GM10266 (cell line): Measurements from ENCODE around the gene EFCAB14.

Experiments
- DNase-seq: peaks from one replicate; pipeline ENCODE4 v3.0.0; 2012; ENCODE audit errors: extremely low spot score
- TF ChIP-seq, protein P1 (sequence below): IDR thresholded peaks from 2 replicates; pipeline ENCODE4 v1.5.1; 2012; ENCODE audit warnings: mild to moderate bottlenecking, low read depth; ENCODE audit not compliant: control insufficient read depth, insufficient read depth; ENCODE audit errors: missing control alignments

Gene EFCAB14

DNA sequence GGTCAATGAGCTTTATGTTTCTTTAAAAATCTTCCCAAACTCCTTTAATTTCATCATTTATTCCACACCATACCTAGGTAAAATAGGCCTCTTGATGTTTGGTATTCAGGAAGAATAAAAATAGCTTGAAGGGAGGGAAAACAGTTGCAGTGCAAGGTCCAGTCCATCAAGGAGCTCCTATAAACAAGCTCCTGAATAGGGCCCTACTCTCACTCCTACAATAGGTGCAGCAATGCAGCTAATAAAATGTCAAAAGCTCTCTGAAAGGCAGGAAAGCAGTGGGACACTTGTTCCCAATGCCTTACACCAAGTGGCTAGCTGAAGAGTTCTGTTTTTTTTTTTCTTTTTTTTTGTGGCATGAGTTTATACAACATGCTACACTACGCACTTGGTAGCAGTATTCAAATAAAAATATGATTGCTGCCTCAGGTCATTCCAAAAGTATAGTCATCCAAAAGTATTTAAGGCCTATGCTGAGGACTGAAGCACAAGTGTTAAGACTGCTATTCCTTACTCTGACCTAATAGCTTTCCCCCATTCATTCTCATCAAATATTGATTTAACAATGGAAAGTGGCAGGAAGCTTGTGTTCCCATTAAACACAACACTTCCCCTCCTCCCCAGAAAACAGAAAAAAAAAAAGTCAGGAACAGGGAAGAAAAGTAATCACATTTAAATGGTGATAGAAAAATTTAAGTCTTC lies 37.4 kb downstream of the EFCAB14 start:
- no peak for DNase-seq
- TF ChIP-seq, protein P1, sequence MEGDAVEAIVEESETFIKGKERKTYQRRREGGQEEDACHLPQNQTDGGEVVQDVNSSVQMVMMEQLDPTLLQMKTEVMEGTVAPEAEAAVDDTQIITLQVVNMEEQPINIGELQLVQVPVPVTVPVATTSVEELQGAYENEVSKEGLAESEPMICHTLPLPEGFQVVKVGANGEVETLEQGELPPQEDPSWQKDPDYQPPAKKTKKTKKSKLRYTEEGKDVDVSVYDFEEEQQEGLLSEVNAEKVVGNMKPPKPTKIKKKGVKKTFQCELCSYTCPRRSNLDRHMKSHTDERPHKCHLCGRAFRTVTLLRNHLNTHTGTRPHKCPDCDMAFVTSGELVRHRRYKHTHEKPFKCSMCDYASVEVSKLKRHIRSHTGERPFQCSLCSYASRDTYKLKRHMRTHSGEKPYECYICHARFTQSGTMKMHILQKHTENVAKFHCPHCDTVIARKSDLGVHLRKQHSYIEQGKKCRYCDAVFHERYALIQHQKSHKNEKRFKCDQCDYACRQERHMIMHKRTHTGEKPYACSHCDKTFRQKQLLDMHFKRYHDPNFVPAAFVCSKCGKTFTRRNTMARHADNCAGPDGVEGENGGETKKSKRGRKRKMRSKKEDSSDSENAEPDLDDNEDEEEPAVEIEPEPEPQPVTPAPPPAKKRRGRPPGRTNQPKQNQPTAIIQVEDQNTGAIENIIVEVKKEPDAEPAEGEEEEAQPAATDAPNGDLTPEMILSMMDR, result no peak

DNA sequence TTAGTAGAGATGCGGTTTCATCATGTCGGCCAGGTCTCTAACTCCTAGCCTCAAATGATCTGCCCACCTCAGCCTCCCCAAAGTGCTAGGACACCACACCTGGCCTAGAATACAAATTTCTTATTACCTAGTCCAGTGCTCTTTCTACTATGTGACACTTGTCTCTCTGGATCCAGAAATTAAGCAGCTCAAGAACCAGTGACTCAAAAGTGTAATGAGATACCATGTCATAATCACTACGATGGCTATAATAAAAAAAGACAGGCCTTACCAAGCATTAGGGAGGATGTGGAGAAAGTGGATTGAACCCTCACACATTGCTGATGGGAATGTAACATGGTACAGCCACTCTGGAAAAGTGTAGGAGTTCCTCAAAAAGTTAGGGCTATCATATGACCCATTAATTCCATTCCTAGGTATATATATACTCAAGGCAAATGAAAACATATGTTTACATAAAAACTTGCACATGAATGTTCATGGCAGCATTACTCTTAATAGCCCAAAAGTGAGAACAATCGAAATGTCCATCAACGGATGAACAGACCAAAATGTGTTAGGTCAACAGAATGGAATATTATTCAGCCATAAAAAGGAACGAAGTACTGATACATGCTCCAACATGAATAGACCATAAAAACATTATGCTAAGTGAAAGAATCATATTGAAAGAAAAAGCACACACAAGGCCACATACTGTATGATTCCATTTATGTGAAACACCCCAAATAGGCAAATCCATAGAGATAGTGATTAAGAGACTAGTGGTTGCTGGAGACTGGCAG lies 38.9 kb downstream of the EFCAB14 start:
- DNase-seq, result no peak
- TF ChIP-seq, protein P1, result no peak

DNA sequence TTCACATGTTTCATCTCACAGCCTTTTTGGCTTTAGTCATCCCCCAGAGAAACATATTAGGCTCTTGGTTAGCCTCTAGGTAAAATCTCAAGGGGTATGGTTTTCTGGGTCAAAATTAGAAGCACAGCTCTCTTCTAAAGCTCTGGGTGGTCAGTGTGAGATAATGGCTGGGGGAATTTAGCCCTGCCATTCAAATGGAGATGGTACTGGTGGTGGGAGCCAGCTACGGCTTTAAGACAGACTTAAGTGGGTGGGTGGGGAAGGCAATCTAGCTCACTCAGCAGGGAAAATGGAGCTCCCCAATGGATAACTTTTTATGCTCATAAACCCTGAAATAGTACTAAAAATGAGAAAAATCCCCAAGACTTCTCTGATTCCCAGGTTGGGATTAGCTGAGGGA lies 41.6 kb downstream of the EFCAB14 start:
- DNase-seq, result no peak
- TF ChIP-seq, protein P1, result no peak

DNA sequence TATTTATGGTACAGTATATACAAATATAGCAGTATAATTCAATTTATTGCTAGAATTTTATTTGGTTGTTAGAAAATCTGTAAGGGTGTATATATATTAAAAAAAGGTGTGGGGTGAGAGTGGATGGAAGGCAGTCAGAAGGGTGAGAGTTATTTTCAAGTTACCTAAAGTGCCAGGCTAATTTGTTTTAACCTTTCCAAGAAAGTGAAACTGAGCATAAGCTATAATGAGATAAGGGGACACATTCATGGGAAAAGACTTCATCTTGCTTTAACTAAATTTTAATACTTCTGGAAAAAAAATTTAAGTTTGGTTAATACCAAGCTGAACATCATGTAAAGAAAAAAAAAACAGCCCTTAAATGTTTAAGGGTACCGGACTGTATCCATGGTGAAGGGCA lies 42.4 kb downstream of the EFCAB14 start:
- DNase-seq, result no peak
- TF ChIP-seq, protein P1, result no peak

DNA sequence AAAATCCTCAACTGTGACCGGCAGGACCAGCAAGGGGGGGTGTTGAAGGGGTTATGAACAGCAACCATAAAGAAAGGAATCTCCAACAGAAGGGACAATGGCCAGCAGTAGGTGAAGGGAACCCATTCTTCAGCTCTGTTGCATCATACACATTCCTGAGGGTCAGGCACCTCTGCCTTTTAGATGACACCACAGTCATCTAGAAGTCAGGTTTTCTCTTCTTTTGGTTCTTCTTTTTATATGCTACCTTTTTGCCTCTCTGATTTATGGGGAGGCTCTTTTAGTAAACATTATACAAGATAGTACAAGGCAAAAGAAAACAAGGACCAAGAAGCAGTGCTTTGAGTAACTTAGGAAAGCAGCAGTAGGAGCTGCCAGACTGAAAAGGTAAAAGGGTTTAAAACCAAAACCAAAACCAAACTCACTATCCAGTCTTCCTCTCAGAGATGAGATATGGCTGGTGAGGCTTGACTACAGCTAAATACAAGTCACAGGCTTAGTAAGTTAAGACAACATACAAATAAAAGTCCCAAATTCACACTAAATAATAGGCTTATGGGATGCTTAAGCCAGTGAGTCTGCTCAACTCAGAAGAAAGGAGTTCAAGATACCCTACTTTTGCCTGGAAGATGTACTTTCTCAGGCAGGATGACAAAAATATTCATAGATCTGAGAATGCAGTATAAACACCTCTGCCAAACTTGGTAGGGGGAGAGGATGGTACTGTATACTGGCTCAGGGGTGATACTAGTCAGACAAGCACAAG lies 43.2 kb downstream of the EFCAB14 start:
- TF ChIP-seq, protein P1, result no peak
- DNase-seq, result peak; percentile 42

DNA sequence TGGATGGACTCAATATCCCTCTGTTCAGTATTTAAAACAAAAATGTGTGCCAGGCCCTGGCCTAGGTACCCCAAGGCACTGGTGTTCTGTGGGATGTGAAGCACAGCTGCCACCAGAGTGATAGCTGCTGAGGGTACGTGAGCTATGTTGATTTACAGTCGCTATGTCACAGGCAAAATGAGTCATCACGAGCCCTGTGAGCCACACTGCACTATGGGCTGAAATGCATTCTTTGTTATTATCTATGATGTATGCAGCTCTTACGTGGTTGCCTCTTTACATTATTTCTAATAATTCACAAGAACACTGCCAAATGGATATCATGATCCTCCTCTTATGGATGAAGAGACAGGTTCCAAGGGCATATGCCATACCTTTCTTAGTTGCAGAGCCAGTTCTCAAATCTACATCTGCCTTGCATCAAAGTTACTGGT lies 45.1 kb downstream of the EFCAB14 start:
- DNase-seq, result no peak
- TF ChIP-seq, protein P1, result no peak
